NCI-H1105 (cell line): ENCODE data around the gene PPM1N.

Experiments used
- DNase-seq: peaks from one replicate; lab custom pipeline; 2025; lab: John Stamatoyannopoulos, UW

Gene PPM1N

GRCh38 chr19:45470762-45471081 lies 27.5 kb upstream of the PPM1N start:
- DNase-seq, result no peak

- no peak for DNase-seq
Observed at GRCh38 chr19:45471111-45471930, 26.9 kb upstream of the PPM1N start.

DNA sequence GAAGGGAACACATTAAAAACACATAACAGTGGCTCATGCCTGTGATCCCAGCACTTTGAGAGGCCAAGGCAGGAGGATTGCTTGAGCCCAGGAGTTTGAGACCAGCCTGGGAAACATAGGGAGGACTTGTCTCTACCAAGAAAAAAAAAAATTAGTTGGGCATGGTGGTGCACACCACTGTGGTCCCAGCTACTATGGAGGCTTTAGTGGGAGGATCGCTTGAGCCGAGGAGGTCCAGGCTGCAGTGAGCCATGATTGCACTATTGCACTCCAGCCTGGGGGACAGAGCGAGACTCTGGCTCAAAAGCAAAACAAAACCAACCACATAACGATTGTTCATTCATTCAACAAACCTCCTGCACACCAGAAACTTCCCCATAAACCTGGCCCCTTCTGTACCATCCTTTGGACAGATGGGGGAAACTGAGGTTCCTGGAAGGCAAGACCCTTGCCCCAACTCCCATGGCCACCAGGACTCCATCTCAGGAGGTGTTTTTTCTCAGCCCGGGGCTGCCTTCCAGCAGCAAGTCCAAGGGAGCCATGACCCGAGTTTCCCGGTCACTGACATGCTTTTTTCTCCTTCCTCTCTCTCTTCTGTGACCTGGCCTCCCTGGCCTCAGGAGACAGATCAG lies 26.2 kb upstream of the PPM1N start:
- DNase-seq, result no peak

GRCh38 chr19:45472563-45473366 lies 25.5 kb upstream of the PPM1N start:
- no peak for DNase-seq

GRCh38 chr19:45473367-45473681 lies 24.9 kb upstream of the PPM1N start:
- no peak for DNase-seq

DNA sequence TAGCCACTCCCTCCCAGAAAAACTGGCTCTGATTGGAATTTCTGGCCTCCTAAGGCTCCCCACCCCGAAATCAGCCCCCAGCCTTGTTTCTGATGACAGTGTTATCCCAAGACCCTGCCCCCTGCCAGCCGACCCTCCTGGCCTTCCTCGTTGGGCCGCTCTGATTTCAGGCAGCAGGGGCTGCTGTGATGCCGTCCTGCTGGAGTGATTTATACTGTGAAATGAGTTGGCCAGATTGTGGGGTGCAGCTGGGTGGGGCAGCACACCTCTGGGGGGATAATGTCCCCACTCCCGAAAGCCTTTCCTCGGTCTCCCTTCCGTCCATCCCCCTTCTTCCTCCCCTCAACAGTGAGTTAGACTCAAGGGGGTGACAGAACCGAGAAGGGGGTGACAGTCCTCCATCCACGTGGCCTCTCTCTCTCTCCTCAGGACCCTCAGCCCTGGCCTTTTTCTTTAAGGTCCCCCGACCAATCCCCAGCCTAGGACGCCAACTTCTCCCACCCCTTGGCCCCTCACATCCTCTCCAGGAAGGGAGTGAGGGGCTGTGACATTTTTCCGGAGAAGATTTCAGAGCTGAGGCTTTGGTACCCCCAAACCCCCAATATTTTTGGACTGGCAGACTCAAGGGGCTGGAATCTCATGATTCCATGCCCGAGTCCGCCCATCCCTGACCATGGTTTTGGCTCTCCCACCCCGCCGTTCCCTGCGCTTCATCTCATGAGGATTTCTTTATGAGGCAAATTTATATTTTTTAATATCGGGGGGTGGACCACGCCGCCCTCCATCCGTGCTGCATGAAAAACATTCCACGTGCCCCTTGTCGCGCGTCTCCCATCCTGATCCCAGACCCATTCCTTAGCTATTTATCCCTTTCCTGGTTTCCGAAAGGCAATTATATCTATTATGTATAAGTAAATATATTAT lies 24.3 kb upstream of the PPM1N start:
- no peak for DNase-seq

DNA sequence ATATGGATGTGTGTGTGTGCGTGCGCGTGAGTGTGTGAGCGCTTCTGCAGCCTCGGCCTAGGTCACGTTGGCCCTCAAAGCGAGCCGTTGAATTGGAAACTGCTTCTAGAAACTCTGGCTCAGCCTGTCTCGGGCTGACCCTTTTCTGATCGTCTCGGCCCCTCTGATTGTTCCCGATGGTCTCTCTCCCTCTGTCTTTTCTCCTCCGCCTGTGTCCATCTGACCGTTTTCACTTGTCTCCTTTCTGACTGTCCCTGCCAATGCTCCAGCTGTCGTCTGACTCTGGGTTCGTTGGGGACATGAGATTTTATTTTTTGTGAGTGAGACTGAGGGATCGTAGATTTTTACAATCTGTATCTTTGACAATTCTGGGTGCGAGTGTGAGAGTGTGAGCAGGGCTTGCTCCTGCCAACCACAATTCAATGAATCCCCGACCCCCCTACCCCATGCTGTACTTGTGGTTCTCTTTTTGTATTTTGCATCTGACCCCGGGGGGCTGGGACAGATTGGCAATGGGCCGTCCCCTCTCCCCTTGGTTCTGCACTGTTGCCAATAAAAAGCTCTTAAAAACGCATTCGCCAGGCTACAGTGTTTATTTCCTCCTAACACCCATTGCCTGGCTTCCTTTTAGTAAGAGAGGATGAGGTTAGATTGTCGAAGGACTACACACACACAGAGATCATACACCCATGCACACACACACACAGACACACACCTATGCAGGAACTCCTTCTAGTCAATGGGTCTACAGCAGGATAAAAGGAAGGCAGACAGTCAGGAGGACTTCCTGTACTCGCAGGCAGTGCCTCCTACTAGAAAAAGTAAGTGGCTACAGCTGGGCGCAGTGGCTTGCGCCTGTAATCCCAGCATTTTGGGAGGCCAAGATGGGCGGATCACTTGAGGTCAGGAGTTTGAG lies 23.4 kb upstream of the PPM1N start:
- no peak for DNase-seq

- DNase-seq, result no peak
Observed at GRCh38 chr19:45475537-45476291, 22.5 kb upstream of the PPM1N start.

- no peak for DNase-seq
Observed at GRCh38 chr19:45476304-45476703, 21.9 kb upstream of the PPM1N start.

DNA sequence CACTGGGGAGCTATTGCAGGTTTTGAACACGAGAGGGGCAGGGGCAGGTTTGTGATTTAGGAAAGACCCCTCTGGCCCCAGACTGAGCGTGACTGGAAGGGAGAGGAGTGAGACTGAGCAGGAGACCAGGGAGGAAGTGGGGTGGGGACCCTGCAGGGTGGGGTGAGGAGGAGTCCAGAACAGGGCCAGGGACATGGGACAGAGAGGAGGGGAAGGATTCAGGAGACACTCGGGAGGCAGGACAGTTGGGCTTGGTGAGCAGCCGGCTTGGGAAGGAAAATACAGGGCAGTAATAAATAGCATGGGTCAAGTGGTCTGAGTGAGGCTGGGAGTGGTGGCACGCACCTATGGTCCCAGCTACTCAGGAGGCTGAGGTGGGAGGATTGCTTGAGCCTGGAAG lies 21.1 kb upstream of the PPM1N start:
- DNase-seq, result no peak

- peak; percentile 40 for DNase-seq
Observed at GRCh38 chr19:45477713-45478453, 20.4 kb upstream of the PPM1N start.

- peak; percentile 83 for DNase-seq
Observed at GRCh38 chr19:45478454-45479238, 19.6 kb upstream of the PPM1N start.

GRCh38 chr19:45483033-45483432 lies 15.2 kb upstream of the PPM1N start:
- DNase-seq, result no peak

DNA sequence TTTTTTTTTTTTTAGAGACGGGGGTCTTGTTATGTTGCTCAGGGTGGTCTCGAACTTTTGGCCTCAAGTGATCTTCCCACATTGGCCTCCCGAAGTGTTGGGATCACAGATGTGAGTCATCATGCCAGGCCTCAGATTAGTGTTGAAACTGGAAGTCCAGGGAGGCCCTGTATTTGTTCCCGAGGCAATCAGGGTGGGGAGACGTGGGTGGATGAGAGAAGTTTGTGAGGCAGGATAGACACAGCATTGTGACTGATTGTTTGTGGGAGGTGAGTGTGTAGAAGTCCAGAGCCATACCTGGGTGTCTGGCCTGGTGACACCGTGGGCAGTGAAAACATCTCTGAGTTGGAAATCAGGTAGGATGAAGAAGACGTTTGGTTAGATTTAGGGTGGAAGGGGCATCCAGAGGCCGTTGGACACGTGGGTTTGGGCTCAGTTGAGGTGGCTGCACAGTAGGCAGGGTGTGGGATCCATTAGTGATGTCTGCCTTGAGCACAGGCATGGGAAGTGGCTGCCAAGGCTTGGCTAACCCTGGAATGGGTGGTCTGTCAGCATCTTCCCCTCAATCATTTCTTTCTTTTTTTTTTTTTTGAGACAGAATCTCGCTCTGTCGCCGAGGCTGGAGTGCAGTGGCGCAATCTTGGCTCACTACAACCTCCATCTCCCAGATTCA lies 13.8 kb upstream of the PPM1N start:
- no peak for DNase-seq

DNA sequence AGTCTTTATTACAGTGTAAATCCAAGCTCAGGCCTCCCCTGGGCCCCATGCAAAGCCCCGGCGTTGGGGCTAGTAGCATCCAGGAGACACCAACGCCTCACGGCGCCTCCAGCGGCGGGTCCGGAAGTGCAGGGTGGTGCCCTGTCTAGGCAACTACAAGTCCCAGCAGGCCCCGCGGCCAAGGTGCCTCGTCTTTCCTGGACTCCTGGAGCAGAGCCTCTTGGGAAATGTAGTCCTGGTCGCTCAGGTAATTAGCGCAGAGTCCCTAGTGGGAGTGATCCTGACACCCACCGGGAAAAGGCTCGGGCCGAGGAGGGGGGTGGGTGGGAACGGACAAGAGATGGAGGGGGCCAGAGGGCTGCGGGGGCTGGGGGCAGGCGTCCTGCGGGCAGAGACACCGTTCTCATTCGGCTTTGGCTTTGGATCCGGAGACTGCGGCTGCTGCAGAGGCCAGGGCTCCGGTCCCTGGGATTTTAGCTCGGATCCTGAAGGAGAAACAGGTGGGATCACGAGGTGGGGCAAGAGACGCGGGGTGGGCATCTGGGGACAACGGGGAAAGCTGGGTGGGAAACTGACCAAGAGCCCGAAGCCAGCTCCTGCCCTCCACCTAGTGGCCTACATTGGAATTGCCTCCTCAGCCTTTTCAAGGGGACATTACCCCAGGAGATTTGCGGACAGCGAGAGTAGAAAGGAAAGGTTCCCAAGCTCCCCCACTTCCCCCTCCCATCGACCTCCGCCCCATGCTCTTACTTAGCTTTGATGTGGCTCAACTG lies 12.8 kb upstream of the PPM1N start:
- DNase-seq, result peak; percentile 93

DNA sequence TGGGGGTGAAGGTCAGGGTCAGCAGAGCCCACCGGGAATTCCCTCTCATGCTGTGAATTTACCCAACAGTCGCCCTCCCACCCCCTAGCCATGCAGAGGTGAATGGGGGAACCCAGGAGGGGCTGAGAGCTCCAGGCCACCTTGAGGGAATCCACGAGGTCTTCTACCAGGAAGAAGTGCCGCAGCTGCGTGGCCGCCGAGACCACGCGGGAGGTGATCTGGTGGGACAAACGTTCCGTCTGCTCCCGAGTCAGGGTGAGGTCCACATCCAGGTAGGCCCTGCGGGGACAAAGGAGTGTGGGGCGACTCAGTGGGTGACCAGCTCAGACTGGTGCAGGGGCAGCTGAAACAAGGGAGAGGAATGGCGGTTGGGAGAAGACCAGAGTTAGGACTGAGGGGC lies 9.5 kb upstream of the PPM1N start:
- DNase-seq, result no peak

DNA sequence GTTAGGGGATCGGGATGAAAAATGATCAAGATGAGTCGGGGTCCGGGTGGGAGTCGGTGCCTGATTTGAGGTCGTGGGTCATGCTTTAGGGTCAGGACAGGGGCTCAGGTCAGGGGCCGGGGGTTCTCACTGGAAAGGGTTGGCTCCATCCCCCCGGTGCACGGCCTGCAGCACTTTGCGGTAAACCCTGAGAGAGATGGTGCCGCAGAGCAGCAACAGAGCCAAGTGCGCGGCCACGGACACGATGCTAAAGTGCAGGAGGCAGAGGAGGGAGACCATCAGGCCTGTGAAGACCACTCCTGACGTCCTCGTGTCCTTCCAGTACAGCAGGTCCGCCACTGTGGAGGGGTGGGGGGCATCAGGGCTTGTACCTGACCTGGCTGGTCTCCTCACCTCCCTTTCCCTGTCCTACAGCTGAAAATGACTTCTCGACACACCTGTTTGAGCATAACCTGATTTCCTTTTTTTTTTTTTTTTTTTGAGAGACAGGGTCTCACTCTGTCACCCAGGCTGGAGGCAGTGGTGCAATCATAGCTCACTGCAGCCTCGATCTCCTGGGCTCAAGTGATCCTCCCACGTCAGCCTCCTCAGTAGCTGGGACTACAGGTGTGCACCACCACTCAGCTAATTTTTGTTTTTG lies 8.9 kb upstream of the PPM1N start:
- DNase-seq, result no peak
